ENCODE results near the gene C1orf198. TPM values are rescaled to one million over a fixed set of nuclear protein-coding genes. Genes with fewer than 3 reads are reported as not detected.

Gene C1orf198
- total RNA-seq, 4 donors from 2014 or later, result 95.6 to 214 (median 140) TPM

DNA sequence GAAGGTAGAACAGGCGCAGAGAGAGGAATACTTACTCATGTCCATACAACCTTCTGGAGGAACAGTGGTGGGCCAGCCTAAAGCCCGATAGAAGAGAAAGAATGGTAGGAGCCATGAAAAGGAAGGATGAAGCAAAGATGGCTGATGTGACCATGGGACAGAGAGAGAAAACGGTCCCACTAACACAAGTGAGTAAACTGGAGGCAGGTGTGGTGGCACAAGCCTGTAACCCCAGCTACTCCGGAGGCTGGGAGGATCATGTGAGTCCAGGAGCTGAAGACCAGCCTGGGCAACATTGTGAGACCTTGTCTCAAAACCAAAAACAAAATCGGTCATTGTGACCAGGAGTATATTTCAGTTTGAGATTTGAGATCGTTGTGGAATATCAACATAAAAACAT lies 49.4 kb downstream of the C1orf198 start:
- no peak overlapping the region for H3K27ac ChIP-seq (replicated peaks in 1 of 4)
- no peaks in the 10 kb centered on the region for H3K27me3 ChIP-seq
- peaks cover 12 to 31% (median 18%) of the 10 kb centered on the region in 4 donors for H3K4me1 ChIP-seq
- no peak for DNase-seq (ENCODE audit: extremely low spot score)
- intact Hi-C loops (cut with DNase I), result no loop called here
- H3K4me3 ChIP-seq, result no peak overlapping the region
- WGBS, result 96% methylated on average over 6 of the region's 6 CpGs
- no peaks in the 10 kb centered on the region for H3K36me3 ChIP-seq
- no peaks in the 10 kb centered on the region for H3K9me3 ChIP-seq
- no peak for TF ChIP-seq POLR2AphosphoS5 (IDR thresholded peaks at IDR 0.05)

DNA sequence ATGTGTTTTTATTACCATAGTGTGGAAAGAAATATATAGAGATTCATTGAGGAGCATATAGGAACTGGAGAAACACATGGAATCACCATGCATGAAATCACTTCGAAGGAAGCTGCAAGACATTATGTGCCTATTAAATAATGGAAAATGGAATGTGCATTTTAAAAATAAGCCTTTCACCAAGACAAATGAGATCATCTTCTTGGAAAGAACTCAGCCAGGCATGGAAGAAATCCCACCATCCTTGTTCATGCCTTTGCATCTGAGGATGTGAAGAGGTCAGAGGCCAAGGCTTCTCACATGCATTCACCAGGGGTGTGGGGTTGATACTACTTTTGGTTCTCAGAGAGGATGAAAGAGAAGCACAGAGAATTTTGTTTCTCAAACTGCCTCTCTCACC lies 50.0 kb downstream of the C1orf198 start:
- Histone ChIP-seq H3K4me3 (no peak overlapping the region), H3K27me3 (no peaks in the 10 kb centered on the region), H3K36me3 (no peaks in the 10 kb centered on the region), H3K27ac (replicated peaks in 1 of 4) (no peak overlapping the region), H3K4me1 (peaks cover 7 to 26% (median 13%) of the 10 kb centered on the region in 4 donors), H3K9me3 (no peaks in the 10 kb centered on the region)
- intact Hi-C loops (cut with DNase I), result no loop called here
- peak; percentile 42 for DNase-seq (ENCODE audit: extremely low spot score)
- TF ChIP-seq, protein P1, sequence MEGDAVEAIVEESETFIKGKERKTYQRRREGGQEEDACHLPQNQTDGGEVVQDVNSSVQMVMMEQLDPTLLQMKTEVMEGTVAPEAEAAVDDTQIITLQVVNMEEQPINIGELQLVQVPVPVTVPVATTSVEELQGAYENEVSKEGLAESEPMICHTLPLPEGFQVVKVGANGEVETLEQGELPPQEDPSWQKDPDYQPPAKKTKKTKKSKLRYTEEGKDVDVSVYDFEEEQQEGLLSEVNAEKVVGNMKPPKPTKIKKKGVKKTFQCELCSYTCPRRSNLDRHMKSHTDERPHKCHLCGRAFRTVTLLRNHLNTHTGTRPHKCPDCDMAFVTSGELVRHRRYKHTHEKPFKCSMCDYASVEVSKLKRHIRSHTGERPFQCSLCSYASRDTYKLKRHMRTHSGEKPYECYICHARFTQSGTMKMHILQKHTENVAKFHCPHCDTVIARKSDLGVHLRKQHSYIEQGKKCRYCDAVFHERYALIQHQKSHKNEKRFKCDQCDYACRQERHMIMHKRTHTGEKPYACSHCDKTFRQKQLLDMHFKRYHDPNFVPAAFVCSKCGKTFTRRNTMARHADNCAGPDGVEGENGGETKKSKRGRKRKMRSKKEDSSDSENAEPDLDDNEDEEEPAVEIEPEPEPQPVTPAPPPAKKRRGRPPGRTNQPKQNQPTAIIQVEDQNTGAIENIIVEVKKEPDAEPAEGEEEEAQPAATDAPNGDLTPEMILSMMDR (IDR thresholded peaks at IDR 0.05), result no peak
- no peak for TF ChIP-seq EP300 (IDR thresholded peaks at IDR 0.05)
- TF ChIP-seq POLR2A (IDR thresholded peaks at IDR 0.05; ENCODE audit: low read depth), result no peak
- TF ChIP-seq POLR2AphosphoS5 (IDR thresholded peaks at IDR 0.05), result no peak
- WGBS, result 52% methylated on average over 1 of the region's 1 CpG

DNA sequence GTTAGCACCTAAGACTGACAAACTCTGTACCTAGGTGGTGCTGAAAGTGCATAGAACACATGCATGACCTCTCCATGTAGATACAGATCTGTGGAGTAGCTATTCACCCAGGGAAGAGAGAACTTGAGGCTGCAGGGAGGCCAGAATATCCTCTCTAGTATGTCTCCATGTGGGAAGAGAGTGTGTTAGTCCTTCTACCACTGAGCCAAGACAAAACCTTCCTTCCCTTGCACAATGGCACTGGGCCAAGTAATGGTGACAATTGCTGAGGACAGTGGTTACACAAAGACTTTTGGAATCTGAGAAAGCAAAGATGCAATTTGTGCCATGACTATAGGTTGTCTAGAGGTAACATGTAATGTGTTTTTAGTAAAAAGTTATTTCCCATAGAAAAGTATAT lies 52.3 kb downstream of the C1orf198 start:
- Histone ChIP-seq H3K4me3 (no peak overlapping the region), H3K9me3 (peaks cover 0 to 11% (median 5%) of the 10 kb centered on the region in 4 donors), H3K4me1 (peaks cover 0 to 5% (median 0%) of the 10 kb centered on the region in 4 donors), H3K27me3 (no peaks in the 10 kb centered on the region), H3K36me3 (no peaks in the 10 kb centered on the region), H3K27ac (replicated peaks in 1 of 4) (no peak overlapping the region)
- no peak for TF ChIP-seq POLR2A (IDR thresholded peaks at IDR 0.05; ENCODE audit: low read depth)
- TF ChIP-seq, protein P1 (IDR thresholded peaks at IDR 0.05), result no peak
- TF ChIP-seq POLR2AphosphoS5 (IDR thresholded peaks at IDR 0.05), result no peak
- TF ChIP-seq EP300 (IDR thresholded peaks at IDR 0.05), result no peak
- peak; percentile 64 for DNase-seq (ENCODE audit: extremely low spot score)
- intact Hi-C loops (cut with DNase I), result no loop called here

DNA sequence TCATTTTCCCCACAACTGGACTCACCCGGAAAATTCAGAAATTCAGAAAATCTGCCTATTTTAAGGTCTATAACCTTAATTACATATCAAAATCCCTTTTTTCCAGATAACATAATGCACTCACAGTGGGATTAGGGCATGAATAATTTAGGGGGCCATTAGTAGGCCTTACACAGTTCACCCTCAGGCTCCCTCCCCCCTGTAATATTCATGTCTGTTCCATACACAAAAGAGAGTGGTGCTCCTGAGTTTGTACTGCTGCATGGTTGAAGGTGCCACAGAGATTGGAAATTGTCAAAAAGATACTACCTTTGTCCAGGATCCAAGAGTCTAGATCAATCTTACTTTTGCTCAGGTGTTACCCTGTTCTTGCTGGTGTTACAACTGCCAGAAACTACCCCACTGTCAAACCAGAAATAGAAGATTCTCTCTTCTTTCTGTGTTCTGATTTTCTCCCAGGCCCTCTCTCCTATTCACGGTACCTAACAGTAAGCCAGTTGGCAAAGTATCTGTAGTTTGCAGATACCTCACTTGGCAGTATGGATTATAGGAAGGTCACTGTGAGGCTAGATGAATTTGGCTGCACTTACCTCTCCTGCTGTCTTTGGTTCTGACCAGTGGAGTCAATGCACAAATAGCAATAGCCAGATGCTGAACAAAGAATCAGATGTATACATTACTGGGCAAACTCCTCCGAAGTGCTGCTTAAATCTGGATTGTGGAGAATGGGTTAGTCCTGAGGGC lies 53.2 kb downstream of the C1orf198 start:
- no peak overlapping the region for H3K4me3 ChIP-seq
- H3K9me3 ChIP-seq, result peaks cover 0 to 11% (median 5%) of the 10 kb centered on the region in 4 donors
- no peak for TF ChIP-seq EP300 (IDR thresholded peaks at IDR 0.05)
- TF ChIP-seq POLR2A (IDR thresholded peaks at IDR 0.05; ENCODE audit: low read depth), result no peak
- TF ChIP-seq POLR2AphosphoS5 (IDR thresholded peaks at IDR 0.05), result no peak
- no peaks in the 10 kb centered on the region for H3K36me3 ChIP-seq
- no peaks in the 10 kb centered on the region for H3K27me3 ChIP-seq
- H3K27ac ChIP-seq (replicated peaks in 1 of 4), result no peak overlapping the region
- intact Hi-C loops (cut with DNase I), result no loop called here
- H3K4me1 ChIP-seq, result peaks cover 0 to 5% (median 0%) of the 10 kb centered on the region in 4 donors
- 61% methylated on average over 3 of the region's 3 CpGs for WGBS
- DNase-seq (ENCODE audit: extremely low spot score), result peak; percentile 21

DNA sequence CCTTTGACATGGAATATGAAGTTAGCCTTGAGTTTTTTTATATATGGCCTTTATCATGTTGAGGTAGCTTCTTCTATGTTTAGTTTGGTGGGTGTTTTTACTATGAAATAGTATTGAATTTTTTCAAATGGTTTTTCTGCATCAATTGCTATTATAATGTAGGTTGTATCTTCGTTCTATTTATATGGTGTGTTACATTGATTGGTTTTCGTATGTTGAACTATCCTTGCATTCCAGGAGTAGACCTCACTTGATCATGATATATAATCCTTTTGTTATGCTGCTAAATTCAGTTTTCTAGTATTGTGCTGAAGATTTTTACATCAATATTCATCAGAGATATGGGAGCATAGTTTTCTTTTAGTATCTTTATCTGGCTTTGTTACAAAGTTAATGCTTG lies 55.8 kb downstream of the C1orf198 start:
- WGBS, result 94% methylated on average over 2 of the region's 2 CpGs
- Histone ChIP-seq H3K27ac (replicated peaks in 1 of 4) (no peak overlapping the region), H3K27me3 (no peaks in the 10 kb centered on the region), H3K36me3 (no peaks in the 10 kb centered on the region), H3K4me3 (no peak overlapping the region), H3K4me1 (peaks cover 0 to 17% (median 4%) of the 10 kb centered on the region in 4 donors), H3K9me3 (peaks cover 0 to 11% (median 5%) of the 10 kb centered on the region in 4 donors)
- no peak for TF ChIP-seq POLR2AphosphoS5 (IDR thresholded peaks at IDR 0.05)
- TF ChIP-seq, protein P1 (IDR thresholded peaks at IDR 0.05), result no peak
- no peak for TF ChIP-seq POLR2A (IDR thresholded peaks at IDR 0.05; ENCODE audit: low read depth)
- TF ChIP-seq EP300 (IDR thresholded peaks at IDR 0.05), result no peak
- intact Hi-C loops (cut with DNase I), result no loop called here
- no peak for DNase-seq (ENCODE audit: extremely low spot score)
